Kidney capillary endothelial cell (primary cell): ENCODE data around the gene SHROOM4.

Source experiments
- DNase-seq: peaks from one replicate; pipeline ENCODE4 v3.0.0-alpha.2; 2018; ENCODE audit warnings: low spot score

SHROOM4 gene

GRCh38 chrX:50813843-50814661 lies at the start of gene SHROOM4:
SHROOM4 (minus strand) TSS chrX:50814194; CDS start chrX:50814018, 176 bp downstream.
- peak; percentile 31 for DNase-seq

- no peak for DNase-seq
These were observed 49.5 kb upstream of the SHROOM4 start for GRCh38 chrX:50863471-50863870.

GRCh38 chrX:50860518-50860917 lies 46.5 kb upstream of the SHROOM4 start:
- no peak for DNase-seq

GRCh38 chrX:50858548-50858947 lies 44.6 kb upstream of the SHROOM4 start:
- DNase-seq: no peak

- DNase-seq: no peak
These were observed 39.4 kb upstream of the SHROOM4 start for GRCh38 chrX:50853399-50853798.

- no peak for DNase-seq
These were observed 38.5 kb upstream of the SHROOM4 start for GRCh38 chrX:50852524-50852923.

GRCh38 chrX:50842221-50842620 lies 28.2 kb upstream of the SHROOM4 start:
- no peak for DNase-seq

- DNase-seq: no peak
These were observed 25.7 kb upstream of the SHROOM4 start for GRCh38 chrX:50839730-50840129.

- peak; percentile 71 for DNase-seq
These were observed 25.0 kb upstream of the SHROOM4 start for GRCh38 chrX:50838820-50839600.

GRCh38 chrX:50827996-50828395 lies 14.0 kb upstream of the SHROOM4 start:
- peak; percentile 11 for DNase-seq

- no peak for DNase-seq
These were observed 11.8 kb upstream of the SHROOM4 start for GRCh38 chrX:50825825-50826224.

GRCh38 chrX:50818986-50819385 lies 5.0 kb upstream of the SHROOM4 start:
- no peak for DNase-seq

- peak; percentile 7 for DNase-seq
These were observed 1.1 kb upstream of the SHROOM4 start for GRCh38 chrX:50815120-50815519.

GRCh38 chrX:50814701-50815100 lies 707 bp upstream of the SHROOM4 start:
- peak; percentile 8 for DNase-seq

GRCh38 chrX:50812995-50813842 lies 775 bp downstream of the SHROOM4 start:
- peak; percentile 23 for DNase-seq

GRCh38 chrX:50805276-50805675 lies 8.7 kb downstream of the SHROOM4 start:
- no peak for DNase-seq

- DNase-seq: no peak
These were observed 12.9 kb downstream of the SHROOM4 start for GRCh38 chrX:50801135-50801534.

GRCh38 chrX:50799531-50799961 lies 14.4 kb downstream of the SHROOM4 start:
- peak; percentile 55 for DNase-seq

- no peak for DNase-seq
These were observed 15.2 kb downstream of the SHROOM4 start for GRCh38 chrX:50798783-50799182.

- no peak for DNase-seq
These were observed 26.9 kb downstream of the SHROOM4 start for GRCh38 chrX:50787099-50787498.

- no peak for DNase-seq
These were observed 33.9 kb downstream of the SHROOM4 start for GRCh38 chrX:50780144-50780543.

- peak; percentile 6 for DNase-seq
These were observed 34.3 kb downstream of the SHROOM4 start for GRCh38 chrX:50779694-50780093.
